GM18508 (cell line): ENCODE measurements around the gene TNFAIP8L1.
"Not testable (repeated sequence)": the region's sequence is repeated elsewhere in the genome, so short reads cannot be mapped to it uniquely, and the experiment has no call there.

Experiments
- ATAC-seq: cut with Tn5 transposase; IDR thresholded peaks from one replicate; pipeline ENCODE4 v1.9.1; 2021; ENCODE audit warnings: moderate number of reproducible peaks; ENCODE audit not compliant: insufficient read depth, unreplicated experiment

The TNFAIP8L1 gene

GRCh38 chr19:4673726-4674125 lies 34.4 kb downstream of the TNFAIP8L1 start:
- ATAC-seq = no peak

- ATAC-seq = no peak
Measured at GRCh38 chr19:4675346-4675745, 36.0 kb downstream of the TNFAIP8L1 start.

GRCh38 chr19:4676955-4677731 lies 37.8 kb downstream of the TNFAIP8L1 start:
- no peak for ATAC-seq

- no peak for ATAC-seq
Measured at GRCh38 chr19:4678881-4679790, 39.8 kb downstream of the TNFAIP8L1 start.

- not testable (repeated sequence) for ATAC-seq
Measured at GRCh38 chr19:4680021-4680420, 40.7 kb downstream of the TNFAIP8L1 start.

- no peak for ATAC-seq
Measured at GRCh38 chr19:4682417-4683200, 43.3 kb downstream of the TNFAIP8L1 start.

- no peak for ATAC-seq
Measured at GRCh38 chr19:4684312-4685095, 45.2 kb downstream of the TNFAIP8L1 start.

- ATAC-seq = no peak
Measured at GRCh38 chr19:4686700-4687099, 47.4 kb downstream of the TNFAIP8L1 start.

GRCh38 chr19:4687396-4687795 lies 48.1 kb downstream of the TNFAIP8L1 start:
- no peak for ATAC-seq

GRCh38 chr19:4688587-4688986 lies 49.3 kb downstream of the TNFAIP8L1 start:
- ATAC-seq = no peak

GRCh38 chr19:4689403-4689802 lies 50.1 kb downstream of the TNFAIP8L1 start:
- no peak for ATAC-seq

GRCh38 chr19:4690361-4690760 lies 51.0 kb downstream of the TNFAIP8L1 start:
- ATAC-seq = no peak

GRCh38 chr19:4691373-4691772 lies 52.1 kb downstream of the TNFAIP8L1 start:
- no peak for ATAC-seq

GRCh38 chr19:4692251-4693077 lies 53.1 kb downstream of the TNFAIP8L1 start:
- ATAC-seq = no peak

GRCh38 chr19:4693078-4693350 lies 53.7 kb downstream of the TNFAIP8L1 start:
- no peak for ATAC-seq

GRCh38 chr19:4693471-4694121 lies 54.3 kb downstream of the TNFAIP8L1 start:
- ATAC-seq = no peak

GRCh38 chr19:4694211-4694987 lies 55.1 kb downstream of the TNFAIP8L1 start:
- ATAC-seq = no peak

GRCh38 chr19:4695224-4695731 lies 56.0 kb downstream of the TNFAIP8L1 start:
- ATAC-seq = no peak
